UCSD-AML1 (cell line): ENCODE data around the gene PLIN5.

Experiments used
- DNase-seq: peaks from one replicate; lab custom pipeline; 2025; ENCODE audit not compliant: unreplicated experiment; lab: John Stamatoyannopoulos, UW

The PLIN5 gene

DNA sequence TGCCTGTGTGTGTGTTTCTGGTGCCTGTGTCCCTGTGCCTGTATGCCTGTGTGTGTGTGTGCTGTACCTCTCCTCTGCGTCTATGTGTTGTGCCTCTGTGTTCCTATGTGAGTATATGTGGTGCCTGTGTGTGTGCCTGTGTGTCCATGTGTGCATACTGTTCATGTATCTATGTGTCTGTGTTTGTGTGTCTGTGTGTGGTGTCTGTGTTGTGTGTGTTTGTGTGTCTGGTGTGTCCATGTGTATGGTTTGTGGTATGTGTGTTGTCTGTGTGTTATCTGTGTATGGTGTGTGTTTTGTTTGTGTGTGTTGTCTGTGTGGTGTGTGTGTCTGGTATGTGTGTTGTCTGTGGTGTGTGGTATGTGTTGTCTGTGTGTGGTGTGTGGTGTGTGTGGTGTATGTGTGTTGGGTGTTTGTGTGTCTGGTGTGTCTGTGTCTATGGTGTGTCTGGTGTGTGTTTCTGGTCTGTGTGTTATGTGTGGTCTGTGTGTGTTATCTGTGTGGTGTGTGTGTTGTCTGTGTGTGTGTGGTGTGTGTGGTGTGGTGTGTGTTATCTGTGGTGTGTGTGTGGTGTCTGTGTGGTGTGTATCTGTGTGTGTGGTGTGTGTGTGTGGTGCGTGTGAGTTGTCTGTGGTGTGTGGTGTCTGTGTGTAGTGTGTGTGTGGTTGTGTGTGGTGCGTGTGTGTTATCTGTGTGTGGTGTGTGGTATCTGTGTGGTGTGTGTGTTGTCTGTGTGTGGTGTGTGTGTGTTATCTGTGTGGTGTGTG, 42.5 kb downstream of the PLIN5 start:
- no peak for DNase-seq

DNA sequence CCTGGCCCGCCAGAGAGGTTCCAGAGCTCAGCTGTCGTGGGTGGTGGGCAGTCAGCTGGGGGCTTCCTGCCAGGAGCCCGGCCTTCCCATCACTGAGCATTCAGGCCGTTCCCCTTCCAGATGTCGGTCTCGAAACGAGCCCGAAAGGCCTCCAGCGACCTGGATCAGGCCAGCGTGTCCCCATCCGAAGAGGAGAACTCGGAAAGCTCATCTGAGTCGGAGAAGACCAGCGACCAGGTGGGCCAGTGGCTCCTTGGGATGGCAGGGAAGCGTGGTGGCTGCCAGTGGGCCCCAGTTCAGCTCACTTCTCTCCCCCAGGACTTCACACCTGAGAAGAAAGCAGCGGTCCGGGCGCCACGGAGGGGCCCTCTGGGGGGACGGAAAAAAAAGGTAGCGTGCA, 43.6 kb downstream of the PLIN5 start:
- DNase-seq, result no peak

DNA sequence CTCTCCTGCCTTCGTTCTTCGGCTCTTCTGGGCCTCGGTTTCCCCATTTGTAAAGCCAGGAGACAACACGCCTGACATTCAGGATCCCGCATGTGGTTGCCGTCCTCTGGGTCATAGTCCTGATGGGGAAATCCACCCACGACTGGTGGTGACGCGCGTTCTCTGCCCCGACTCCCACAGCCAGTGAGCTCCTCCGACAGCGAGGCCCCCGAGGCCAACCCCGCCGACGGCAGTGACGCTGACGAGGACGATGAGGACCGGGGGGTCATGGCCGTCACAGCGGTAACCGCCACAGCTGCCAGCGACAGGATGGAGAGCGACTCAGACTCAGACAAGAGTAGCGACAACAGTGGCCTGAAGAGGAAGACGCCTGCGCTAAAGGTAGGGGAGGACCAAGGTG, 46.5 kb downstream of the PLIN5 start:
- DNase-seq, result no peak

DNA sequence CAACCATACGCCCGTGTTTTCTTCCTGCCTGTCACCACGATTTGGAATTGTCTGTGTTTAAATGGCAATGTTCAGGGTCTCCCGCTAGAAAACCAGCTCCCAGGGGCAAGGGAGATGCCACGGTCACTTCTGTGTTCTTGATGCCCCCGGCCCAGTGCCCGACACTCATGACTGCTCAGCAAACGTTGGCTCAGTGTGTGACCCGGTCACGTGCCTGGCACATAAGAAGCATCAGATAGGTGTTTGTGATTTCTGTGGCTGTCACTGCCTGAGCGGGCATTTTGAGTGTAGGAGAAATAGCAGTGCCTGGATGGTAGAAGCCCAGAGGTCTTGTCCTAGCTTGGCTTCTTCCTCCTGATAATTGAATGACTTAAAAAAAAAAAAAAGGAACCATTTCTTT, 47.5 kb downstream of the PLIN5 start:
- no peak for DNase-seq

DNA sequence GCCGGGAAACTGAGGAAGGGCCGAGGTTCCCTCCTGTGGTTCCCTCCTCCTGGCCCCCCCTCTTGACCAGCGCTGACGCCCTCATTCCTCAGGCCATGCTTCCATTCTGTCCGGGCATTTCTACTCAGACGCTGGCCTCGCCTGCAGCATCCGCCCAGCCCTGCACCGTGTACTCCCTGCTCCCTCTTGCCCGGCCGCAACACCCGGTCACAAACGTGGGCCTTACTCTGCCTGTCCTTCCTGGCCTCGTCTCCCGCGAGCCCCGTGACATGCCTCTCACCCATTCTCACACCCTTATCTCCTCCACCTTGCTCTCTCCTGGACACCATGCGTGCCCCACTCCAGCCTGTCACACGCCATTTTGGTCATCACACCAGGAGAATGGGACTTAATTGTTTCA, 51.6 kb downstream of the PLIN5 start:
- no peak for DNase-seq

DNA sequence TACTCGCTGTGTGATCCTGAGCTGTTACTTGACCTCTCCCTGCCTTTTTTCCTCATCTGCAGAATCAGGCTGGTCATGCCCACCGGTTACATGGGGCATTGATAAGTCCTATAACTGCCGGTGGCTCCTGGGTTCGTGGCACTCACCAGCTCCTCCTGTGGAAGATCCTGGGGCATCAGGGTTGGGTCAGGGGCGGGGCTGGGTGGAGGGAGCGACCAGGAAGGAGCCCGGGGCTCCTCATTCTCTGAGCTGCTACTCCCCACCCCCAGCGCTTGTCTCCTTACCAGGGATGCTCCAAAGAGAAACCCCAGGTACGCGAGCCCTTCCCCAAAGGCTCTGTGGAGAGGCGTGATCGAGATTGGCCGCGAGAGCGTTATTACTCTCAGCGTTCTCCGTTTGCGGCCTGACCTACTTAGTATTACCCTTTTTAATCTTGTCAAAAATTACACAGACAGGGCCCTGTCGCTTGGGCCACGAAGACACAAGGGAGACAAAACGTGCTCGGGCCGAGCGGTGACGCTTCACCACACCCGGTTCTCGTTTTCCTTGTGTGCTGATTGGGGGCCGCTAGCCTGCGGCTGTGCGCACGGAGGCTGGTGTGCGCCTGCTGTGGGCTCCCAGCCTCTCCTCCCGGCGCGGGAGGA, 52.2 kb downstream of the PLIN5 start:
- no peak for DNase-seq

DNA sequence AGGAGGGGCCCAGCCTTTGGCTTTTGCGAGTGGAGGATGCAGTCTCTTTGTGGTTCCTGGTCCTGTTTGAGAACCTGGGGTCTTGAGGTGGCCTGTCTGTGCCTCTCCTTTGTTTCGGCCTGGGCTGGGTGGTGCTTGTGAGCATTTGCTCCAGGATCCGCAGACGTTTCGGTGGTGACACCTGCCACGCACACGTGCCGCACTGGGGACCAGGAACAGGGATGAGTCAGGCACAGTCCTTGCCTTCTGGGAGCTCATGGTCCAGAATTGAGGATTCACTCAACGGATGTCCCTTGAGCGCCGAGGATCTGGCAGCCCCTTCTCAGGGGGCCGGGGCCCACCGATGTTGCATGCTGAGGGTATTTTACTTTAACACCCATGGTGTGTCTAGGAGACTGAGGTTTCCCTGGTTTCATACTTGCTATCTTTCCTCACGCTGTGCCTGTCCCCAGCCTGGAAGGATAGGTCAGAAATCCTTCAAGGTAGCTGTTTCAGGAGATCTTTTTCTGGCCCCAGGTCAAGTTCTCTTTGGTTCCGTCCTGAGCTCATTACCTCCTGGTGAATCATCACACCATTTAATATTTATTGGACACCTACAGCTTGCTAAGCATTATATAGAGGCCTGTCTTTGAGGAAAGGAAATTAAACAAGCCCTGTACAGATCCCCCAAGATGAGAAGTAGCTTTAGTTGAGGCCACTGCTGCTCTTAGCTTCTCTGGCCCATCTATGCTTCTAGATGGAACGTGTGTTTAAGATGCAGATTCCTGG, 57.8 kb downstream of the PLIN5 start:
- no peak for DNase-seq

DNA sequence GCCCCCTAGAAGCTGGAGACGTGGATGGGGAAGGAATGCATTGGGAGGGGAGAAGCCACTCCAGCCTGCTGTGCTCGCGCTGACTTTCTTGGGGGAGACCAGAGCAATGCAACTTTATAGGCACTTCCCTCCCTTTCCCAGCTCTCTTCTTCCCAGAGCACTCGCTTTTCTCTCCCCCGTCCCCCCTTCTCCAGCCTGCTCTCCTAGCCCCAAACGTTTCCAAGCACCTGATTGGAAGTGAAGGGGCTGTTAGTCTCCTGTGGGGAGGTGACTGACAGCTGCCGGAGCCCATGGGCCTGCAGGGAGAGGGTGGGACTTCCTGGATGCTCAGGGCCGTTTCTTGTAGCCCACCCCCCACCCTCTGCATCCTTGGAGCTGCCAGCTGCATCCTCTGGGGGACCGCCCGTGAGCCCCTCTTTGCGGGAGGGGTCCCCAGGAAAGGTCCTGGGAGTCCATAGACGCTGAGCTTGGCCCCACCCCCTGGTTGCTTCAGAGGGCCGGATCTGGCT, 60.5 kb downstream of the PLIN5 start:
- DNase-seq, result no peak

DNA sequence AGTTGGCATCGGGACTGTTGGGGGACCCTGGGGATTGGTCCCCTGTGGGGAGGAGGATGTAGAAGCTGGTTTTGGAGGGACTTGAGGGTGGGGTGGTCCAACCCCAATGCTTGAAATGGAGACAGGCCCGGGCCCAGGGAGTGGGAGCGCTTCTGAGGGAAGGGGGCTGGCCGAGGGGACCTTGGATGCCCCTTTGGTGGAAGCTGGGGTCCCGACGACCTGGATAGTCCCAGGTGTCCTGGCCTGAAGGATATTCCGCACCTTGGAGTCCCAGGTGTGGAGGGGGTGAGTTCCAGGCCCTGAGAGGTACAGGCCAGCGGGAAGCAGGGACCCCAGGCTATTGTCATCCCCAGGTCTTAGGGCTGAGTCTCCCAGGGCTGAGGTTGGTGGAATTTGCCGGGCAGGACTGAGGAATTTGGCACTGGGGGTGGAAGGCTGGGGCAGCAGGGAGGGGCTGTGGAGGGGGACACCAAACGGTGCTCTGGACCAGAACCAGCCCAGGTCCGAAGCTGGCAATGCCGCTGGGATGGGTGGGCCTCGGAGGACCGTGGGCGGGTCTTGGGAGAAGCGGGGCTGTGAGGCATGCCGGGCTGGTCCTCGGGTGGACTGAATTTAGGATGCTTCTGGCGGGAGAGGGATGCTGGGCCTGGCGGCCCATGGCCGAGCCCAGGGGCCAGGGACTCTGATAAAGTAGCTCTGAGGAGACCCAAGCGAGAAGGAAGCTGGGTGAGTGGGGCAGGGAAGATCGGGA, 61.1 kb downstream of the PLIN5 start:
- no peak for DNase-seq

DNA sequence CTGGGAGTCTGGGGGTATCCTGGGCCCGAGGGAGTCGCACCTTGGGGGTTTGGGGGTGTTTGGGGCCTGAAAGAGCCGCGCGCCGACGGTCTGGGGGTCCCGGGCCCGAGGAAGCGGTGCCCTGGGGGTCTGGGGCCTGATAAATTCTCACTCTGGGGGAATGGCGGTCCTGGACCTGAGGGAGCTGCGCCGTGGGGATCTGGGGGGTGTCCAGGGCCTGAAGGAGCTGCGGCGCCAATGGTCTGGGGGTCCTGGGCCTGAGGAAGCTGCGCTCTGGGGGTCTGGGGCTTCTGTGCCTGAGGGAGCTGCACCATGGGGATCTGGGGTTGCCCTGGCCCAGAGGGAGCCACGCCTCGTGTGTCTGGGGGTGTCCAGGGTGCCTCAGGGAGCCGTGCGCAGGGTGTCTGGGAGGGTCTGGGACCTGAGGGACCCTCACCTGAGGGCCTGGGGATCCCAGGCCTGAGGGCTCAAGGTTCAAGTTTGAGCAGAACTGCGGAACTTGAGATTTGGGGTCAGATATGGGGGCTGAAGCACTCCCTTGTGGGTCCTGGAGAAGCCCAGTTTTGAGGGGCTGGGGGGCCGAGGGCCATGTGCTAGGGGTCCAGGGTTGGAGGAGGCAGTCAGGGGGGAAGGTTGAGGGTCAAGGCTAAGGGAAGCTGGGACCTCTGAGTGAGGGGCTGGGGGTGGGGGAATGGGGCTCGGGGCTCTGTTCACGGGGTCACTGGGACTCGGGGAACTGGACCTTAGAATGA, 61.8 kb downstream of the PLIN5 start:
- no peak for DNase-seq
